Breast epithelium (tissue), 4 donors: Measurements from ENCODE around the gene ATRAID. TPM values are rescaled to one million over a fixed set of nuclear protein-coding genes. Genes with fewer than 3 reads are reported as not detected.
A peak's percentile ranks its signal among the peaks of the same experiment; 100 is the strongest.
"Not testable (repeated sequence)": the region's sequence is repeated elsewhere in the genome, so short reads cannot be mapped to it uniquely, and the experiment has no call there.

Experiments
- DNase-seq, 2 donors: peaks; one replicate each; pipeline ENCODE4 v3.0.0-alpha.2; 2019; ENCODE audit warnings: low spot score in 2 of 2
- H3K27ac ChIP-seq, 2 donors: fragments of 200-600 bp; sonication (generic) in 1 of 2; one replicate each; pipeline ENCODE4 v1.5.1; 2016 to 2019; ENCODE audit warnings: mild to moderate bottlenecking in 1 of 2
- H3K27me3 ChIP-seq, 2 donors: fragments of 200-600 bp; sonication (generic) in 1 of 2; one replicate each; pipeline versions ENCODE4 v1.5.1 to v1.6.0; 2017 to 2019; ENCODE audit warnings: control low read depth in 1 of 2, mild to moderate bottlenecking in 1 of 2
- H3K36me3 ChIP-seq: fragments of 200-600 bp; one replicate; pipeline ENCODE4 v1.5.1; 2019
- H3K4me1 ChIP-seq, 2 donors: fragments of 200-600 bp; sonication (generic); one replicate each; pipeline ENCODE4 v1.5.1; 2016 to 2019; ENCODE audit warnings: control low read depth in 1 of 2
- H3K4me3 ChIP-seq, 3 donors: fragments of 200-600 bp; sonication (generic); 1 replicate in 2 of 3; 2 replicates in 1 of 3; pipeline ENCODE4 v1.5.1; 2016 to 2019; ENCODE audit warnings: mild to moderate bottlenecking in 3 of 3, moderate library complexity in 2 of 3
- H3K9me3 ChIP-seq, 2 donors: fragments of 200-600 bp; sonication (generic) in 1 of 2; one replicate each; pipeline ENCODE4 v1.5.1; 2016 to 2019; ENCODE audit warnings: control low read depth in 1 of 2
- CTCF ChIP-seq, 3 donors: fragments of 450-650 bp; IDR thresholded peaks; one replicate each; pipeline ENCODE4 v1.5.1; 2016 to 2017; ENCODE audit warnings: antibody characterized with exemption in 3 of 3, mild to moderate bottlenecking in 3 of 3, moderate library complexity in 3 of 3
- POLR2A ChIP-seq: fragments of 450-650 bp; IDR thresholded peaks from one replicate; pipeline ENCODE4 v1.6.1; 2016; ENCODE audit warnings: antibody characterized with exemption, mild to moderate bottlenecking, moderate library complexity
- POLR2AphosphoS5 ChIP-seq, 3 donors: sonication (generic); formaldehyde crosslinking; IDR thresholded peaks; one replicate each; pipeline ENCODE4 v1.6.1; 2017; ENCODE audit warnings: antibody characterized with exemption in 3 of 3
- intact Hi-C: fragments of 100-400 bp; cut with DNase I; formaldehyde crosslinking; loops from one replicate; pipeline ENCODE4 v1.15.1; 2023; ENCODE audit warnings: low total_unique reads
- total RNA-seq, 3 donors: library from RNA; depleted of rRNA; stranded (reverse); fragments of >200 nt; gene quantifications; one replicate each; pipeline ENCODE4 v1.1.0, GENCODE V29; 2016

The ATRAID gene
- total RNA-seq, 3 donors from 2014 or later = 146 to 243 (median 177) TPM

GRCh38 chr2:27186613-27187345, 25.1 kb upstream of the ATRAID start:
- peak overlapping the region in 1 of 2 donors; percentile 91 for H3K27ac ChIP-seq
- intact Hi-C loops = no loop called here
- H3K9me3 ChIP-seq = no peaks in the 10 kb centered on the region
- no peak overlapping the region for H3K4me3 ChIP-seq
- no peaks in the 10 kb centered on the region for H3K36me3 ChIP-seq
- no peaks in the 10 kb centered on the region for H3K4me1 ChIP-seq
- TF ChIP-seq POLR2AphosphoS5 (IDR thresholded peaks at IDR 0.05) (no peak), POLR2A (no peak), CTCF (IDR thresholded peaks at IDR 0.05) (no peak)
- no peaks in the 10 kb centered on the region for H3K27me3 ChIP-seq
- no peak for DNase-seq

GRCh38 chr2:27189989-27190388, 21.9 kb upstream of the ATRAID start:
- Histone ChIP-seq H3K27ac (no peak overlapping the region), H3K4me3 (no peak overlapping the region), H3K9me3 (no peaks in the 10 kb centered on the region), H3K27me3 (no peaks in the 10 kb centered on the region), H3K36me3 (no peaks in the 10 kb centered on the region), H3K4me1 (no peaks in the 10 kb centered on the region)
- intact Hi-C loops = no loop called here
- DNase-seq = no peak
- TF ChIP-seq POLR2AphosphoS5 (IDR thresholded peaks at IDR 0.05) (no peak), CTCF (IDR thresholded peaks at IDR 0.05) (no peak), POLR2A (no peak)

- Histone ChIP-seq H3K27ac (no peak overlapping the region), H3K4me1 (no peaks in the 10 kb centered on the region), H3K9me3 (no peaks in the 10 kb centered on the region), H3K27me3 (no peaks in the 10 kb centered on the region), H3K4me3 (no peak overlapping the region), H3K36me3 (no peaks in the 10 kb centered on the region)
- DNase-seq = peak in 1 of 2 donors; percentile 53
- intact Hi-C loops = no loop called here
- TF ChIP-seq POLR2AphosphoS5 (IDR thresholded peaks at IDR 0.05) (no peak), CTCF (IDR thresholded peaks at IDR 0.05) (peak; percentile 29 to 56 (median 43))
These were observed 20.6 kb upstream of the ATRAID start for GRCh38 chr2:27191070-27191829.

- no peak overlapping the region for H3K4me3 ChIP-seq
- H3K27ac ChIP-seq = no peak overlapping the region
- intact Hi-C loops = no loop called here
- no peak for TF ChIP-seq POLR2A
- TF ChIP-seq CTCF (IDR thresholded peaks at IDR 0.05) = no peak
- TF ChIP-seq POLR2AphosphoS5 (IDR thresholded peaks at IDR 0.05) = no peak
- no peaks in the 10 kb centered on the region for H3K9me3 ChIP-seq
- H3K36me3 ChIP-seq = no peaks in the 10 kb centered on the region
- no peak for DNase-seq
- H3K4me1 ChIP-seq = no peaks in the 10 kb centered on the region
- H3K27me3 ChIP-seq = no peaks in the 10 kb centered on the region
These were observed 17.1 kb upstream of the ATRAID start for GRCh38 chr2:27194538-27195354.

- H3K27me3 ChIP-seq, H3K27ac ChIP-seq, H3K4me3 ChIP-seq, H3K36me3 ChIP-seq, H3K9me3 ChIP-seq, H3K4me1 ChIP-seq, intact Hi-C loops, DNase-seq: not testable (repeated sequence)
These were observed 16.0 kb upstream of the ATRAID start for GRCh38 chr2:27195799-27196198.

- H3K27me3 ChIP-seq, intact Hi-C loops, H3K27ac ChIP-seq, H3K4me3 ChIP-seq, H3K9me3 ChIP-seq, H3K36me3 ChIP-seq, DNase-seq, H3K4me1 ChIP-seq: not testable (repeated sequence)
These were observed 13.8 kb upstream of the ATRAID start for GRCh38 chr2:27198068-27198467.
